Neural cell (in vitro differentiated cells): ENCODE results near the gene ANKS1B. TPM values are rescaled to one million over a fixed set of nuclear protein-coding genes. Genes with fewer than 3 reads are reported as not detected.

Experiments
- H2AFZ ChIP-seq: fragments of 200-600, 300-800 bp; sonication (generic), shearing (Covaris generic); 2 replicates; pipeline ENCODE4 v1.6.0; 2014; ENCODE audit warnings: low read depth, mild to moderate bottlenecking, antibody characterized with exemption, low read length, moderate library complexity
- H3F3A ChIP-seq: fragments of 200-600 bp; shearing (Covaris generic); 2 replicates; pipeline ENCODE4 v1.6.1; 2016; ENCODE audit warnings: mild to moderate bottlenecking, moderate library complexity, mixed read lengths, antibody characterized with exemption, low read length; ENCODE audit not compliant: insufficient read depth, poor library complexity, severe bottlenecking
- H3K27ac ChIP-seq: fragments of 200-600, 300-800 bp; sonication (generic), shearing (Covaris generic); 2 replicates; pipeline ENCODE4 v1.5.1; 2014; ENCODE audit warnings: mild to moderate bottlenecking, low read length, moderate library complexity
- H3K27me3 ChIP-seq: fragments of 300-800, 200-600 bp; sonication (generic), shearing (Covaris generic); 2 replicates; pipeline ENCODE4 v1.6.0; 2014; ENCODE audit warnings: mild to moderate bottlenecking, low read depth, low read length, moderate library complexity; ENCODE audit not compliant: insufficient read depth
- H3K36me3 ChIP-seq: fragments of 300-800, 200-600 bp; sonication (generic), shearing (Covaris generic); 2 replicates; pipeline ENCODE4 v1.5.1; 2014; ENCODE audit warnings: mild to moderate bottlenecking, antibody characterized with exemption, low read length, moderate library complexity; ENCODE audit not compliant: insufficient read depth
- H3K4me2 ChIP-seq: fragments of 300-800, 200-600 bp; sonication (generic), shearing (Covaris generic); 2 replicates; pipeline ENCODE4 v1.6.0; 2014; ENCODE audit warnings: mild to moderate bottlenecking, low read length
- H3K4me3 ChIP-seq: fragments of 300-800, 200-600 bp; sonication (generic), shearing (Covaris generic); 2 replicates; pipeline ENCODE4 v1.5.1; 2014; ENCODE audit warnings: mild to moderate bottlenecking, low read length, moderate library complexity
- H3K79me2 ChIP-seq: fragments of 200-600 bp; shearing (Covaris generic); replicated peaks from 2 replicates; pipeline ENCODE4 v1.6.0; 2014; ENCODE audit warnings: mild to moderate bottlenecking, low read length, moderate library complexity; ENCODE audit not compliant: insufficient read depth
- H3K9ac ChIP-seq: fragments of 300-800, 200-600 bp; sonication (generic), shearing (Covaris generic); 2 replicates; pipeline ENCODE4 v1.6.1; 2016; ENCODE audit warnings: mild to moderate bottlenecking, low read length, mixed read lengths
- H3K9me2 ChIP-seq: fragments of 200-600 bp; shearing (Covaris generic); 2 replicates; pipeline ENCODE4 v1.6.1; 2016; ENCODE audit warnings: mild to moderate bottlenecking, low read length, mixed read lengths; ENCODE audit not compliant: insufficient read depth
- H3K9me3 ChIP-seq: fragments of 200-600, 300-800 bp; sonication (generic), shearing (Covaris generic); 2 replicates; pipeline ENCODE4 v1.6.1; 2016; ENCODE audit warnings: mild to moderate bottlenecking, mixed run types, low read length, moderate library complexity, mixed read lengths
- H4K20me1 ChIP-seq: fragments of 200-600 bp; shearing (Covaris generic); 2 replicates; pipeline ENCODE4 v1.6.1; 2016; ENCODE audit warnings: mild to moderate bottlenecking, mixed run types; ENCODE audit not compliant: insufficient read depth
- CTCF ChIP-seq: fragments of 450-650 bp; IDR thresholded peaks from 2 replicates; pipeline ENCODE4 v1.5.1; 2014; ENCODE audit warnings: antibody characterized with exemption, mild to moderate bottlenecking, moderate library complexity; ENCODE audit not compliant: poor library complexity, severe bottlenecking
- EP300 ChIP-seq: fragments of 450-650 bp; conservative IDR thresholded peaks from 2 replicates; pipeline ENCODE4 v1.6.1; 2014; ENCODE audit warnings: antibody characterized with exemption, mild to moderate bottlenecking, moderate library complexity; ENCODE audit not compliant: poor library complexity, severe bottlenecking
- EZH2 ChIP-seq: fragments of 200-600, 300-800 bp; shearing (Covaris generic), sonication (generic); IDR thresholded peaks from 2 replicates; pipeline ENCODE4 v1.6.1; 2014; ENCODE audit warnings: antibody characterized with exemption, low read length, borderline replicate concordance, mild to moderate bottlenecking; ENCODE audit not compliant: insufficient read depth, poor library complexity, severe bottlenecking
- MXI1 ChIP-seq: fragments of 450-650 bp; conservative IDR thresholded peaks from 2 replicates; pipeline ENCODE4 v1.6.1; 2014; ENCODE audit warnings: antibody characterized with exemption, mild to moderate bottlenecking; ENCODE audit not compliant: poor library complexity, severe bottlenecking
- POLR2AphosphoS5 ChIP-seq: IDR thresholded peaks from 2 replicates; pipeline ENCODE4 v1.6.1; 2012
- RAD21 ChIP-seq: fragments of 450-650 bp; conservative IDR thresholded peaks from 2 replicates; pipeline ENCODE4 v1.6.1; 2014; ENCODE audit warnings: antibody characterized with exemption, mild to moderate bottlenecking, moderate library complexity
- REST ChIP-seq: IDR thresholded peaks from 2 replicates; pipeline ENCODE4 v1.6.1; 2012; ENCODE audit warnings: borderline replicate concordance
- SMC3 ChIP-seq: fragments of 450-650 bp; conservative IDR thresholded peaks from 2 replicates; pipeline ENCODE4 v1.6.1; 2014; ENCODE audit warnings: antibody characterized with exemption, mild to moderate bottlenecking, moderate library complexity; ENCODE audit not compliant: poor library complexity
- TAF1 ChIP-seq: IDR thresholded peaks from 2 replicates; pipeline ENCODE4 v1.6.1; 2012; ENCODE audit warnings: low read depth
- polyA plus RNA-seq: library from polyadenylated mRNA; depleted of rRNA; stranded (reverse); fragments of >200 nt; gene quantifications from 2 replicates; pipeline ENCODE4 v1.2.3, GENCODE V29; 2014

ANKS1B gene
- polyA plus RNA-seq, 1 donor from 2014 or later, result 65.6 TPM

- Histone ChIP-seq H3K27ac (no peak overlapping the region), H3K9me3 (no peaks in the 10 kb centered on the region), H3K27me3 (no peaks in the 10 kb centered on the region), H4K20me1 (no peaks in the 10 kb centered on the region), H3K4me2 (no peak overlapping the region), H3K79me2 (no peaks in the 10 kb centered on the region), H3K9ac (no peak overlapping the region), H3K9me2 (no peaks in the 10 kb centered on the region), H3K36me3 (peaks cover 5% of the 10 kb centered on the region), H3K4me3 (no peak overlapping the region), H3F3A (no peaks in the 10 kb centered on the region), H2AFZ (no peak overlapping the region)
- no peak for TF ChIP-seq MXI1
- no peak for TF ChIP-seq REST
- TF ChIP-seq EP300, result no peak
- no peak for TF ChIP-seq SMC3
- TF ChIP-seq CTCF, result no peak
- TF ChIP-seq RAD21, result no peak
- TF ChIP-seq TAF1, result no peak
- TF ChIP-seq EZH2, result no peak
- TF ChIP-seq POLR2AphosphoS5, result no peak
Observed at GRCh38 chr12:98748463-98748862, 1236.3 kb downstream of the ANKS1B start.

GRCh38 chr12:98745578-98746391 is 1239.0 kb downstream of the ANKS1B start:
- Histone ChIP-seq H3F3A (peaks cover 7% of the 10 kb centered on the region), H2AFZ (no peak overlapping the region), H3K9ac (no peak overlapping the region), H3K4me3 (no peak overlapping the region), H3K9me2 (no peaks in the 10 kb centered on the region), H4K20me1 (no peaks in the 10 kb centered on the region), H3K79me2 (no peaks in the 10 kb centered on the region), H3K9me3 (no peaks in the 10 kb centered on the region), H3K27ac (no peak overlapping the region), H3K36me3 (peaks cover 5% of the 10 kb centered on the region), H3K27me3 (no peaks in the 10 kb centered on the region), H3K4me2 (no peak overlapping the region)
- no peak for TF ChIP-seq CTCF
